H9 (cell line): Measurements from ENCODE around the gene ACTR2. TPM values are rescaled to one million over a fixed set of nuclear protein-coding genes. Genes with fewer than 3 reads are reported as not detected.
"Not testable (repeated sequence)": the region's sequence is repeated elsewhere in the genome, so short reads cannot be mapped to it uniquely, and the experiment has no call there.

Experiments used
- DNase-seq: peaks from one replicate; pipeline ENCODE4 v3.0.0-alpha.2; 2017
- H2AFZ ChIP-seq: one replicate; pipeline ENCODE4 v1.6.1; 2013; ENCODE audit warnings: mild to moderate bottlenecking, low read length, control low read depth, moderate library complexity
- H2AK5ac ChIP-seq: 2 replicates; pipeline ENCODE4 v1.6.1; 2013; ENCODE audit warnings: low read length, control low read depth, mixed read lengths; ENCODE audit not compliant: insufficient read length
- H2BK120ac ChIP-seq: one replicate; pipeline ENCODE4 v1.6.1; 2013; ENCODE audit warnings: low read depth, mild to moderate bottlenecking, low read length, control low read depth, inconsistent platforms; ENCODE audit not compliant: poor library complexity, severe bottlenecking
- H2BK12ac ChIP-seq: 2 replicates; pipeline ENCODE4 v1.6.1; 2013; ENCODE audit warnings: low read length, control low read depth, mixed read lengths, low read depth; ENCODE audit not compliant: insufficient read length
- H2BK15ac ChIP-seq: 2 replicates; pipeline ENCODE4 v1.6.1; 2013; ENCODE audit warnings: low read depth, low read length, control low read depth
- H2BK20ac ChIP-seq: one replicate; pipeline ENCODE4 v1.6.1; 2013; ENCODE audit warnings: low read depth, mild to moderate bottlenecking, low read length, control low read depth, inconsistent platforms; ENCODE audit not compliant: poor library complexity, severe bottlenecking
- H2BK5ac ChIP-seq: 2 replicates; pipeline ENCODE4 v1.6.1; 2013; ENCODE audit warnings: low read length, control low read depth, mixed read lengths; ENCODE audit not compliant: insufficient read length
- H3K14ac ChIP-seq: 2 replicates; pipeline ENCODE4 v1.6.1; 2013; ENCODE audit warnings: low read length, control low read depth; ENCODE audit not compliant: insufficient read depth
- H3K18ac ChIP-seq: 2 replicates; pipeline ENCODE4 v1.6.1; 2013; ENCODE audit warnings: low read depth, mild to moderate bottlenecking, mixed read lengths, low read length, control low read depth; ENCODE audit not compliant: insufficient read length
- H3K23ac ChIP-seq: 2 replicates; pipeline ENCODE4 v1.6.1; 2013; ENCODE audit warnings: low read length, control low read depth, mixed read lengths, low read depth; ENCODE audit not compliant: insufficient read length
- H3K23me2 ChIP-seq: 2 replicates; pipeline ENCODE4 v1.6.1; 2013; ENCODE audit warnings: low read depth, mild to moderate bottlenecking, mixed read lengths, low read length, control low read depth; ENCODE audit not compliant: insufficient read length, poor library complexity, severe bottlenecking
- H3K27ac ChIP-seq: 2 replicates; pipeline ENCODE4 v1.5.1; 2013; ENCODE audit warnings: low read length, control low read depth, mixed read lengths, low read depth; ENCODE audit not compliant: insufficient read length
- H3K27me3 ChIP-seq: 2 replicates; pipeline ENCODE4 v1.6.1; 2013; ENCODE audit warnings: low read length, control low read depth, inconsistent platforms; ENCODE audit not compliant: insufficient read depth
- H3K4ac ChIP-seq: 2 replicates; pipeline ENCODE4 v1.6.1; 2013; ENCODE audit warnings: low read depth, mild to moderate bottlenecking, control low read depth, inconsistent platforms, low read length, moderate library complexity
- H3K4me1 ChIP-seq: 2 replicates; pipeline ENCODE4 v1.6.1; 2013; ENCODE audit warnings: low read length, control low read depth, inconsistent platforms; ENCODE audit not compliant: insufficient read depth
- H3K4me2 ChIP-seq: 2 replicates; pipeline ENCODE4 v1.6.1; 2013; ENCODE audit warnings: low read length, control low read depth, mixed read lengths; ENCODE audit not compliant: insufficient read length, insufficient read depth
- H3K56ac ChIP-seq: 2 replicates; pipeline ENCODE4 v1.6.1; 2013; ENCODE audit warnings: low read depth, mild to moderate bottlenecking, mixed read lengths, low read length, control low read depth; ENCODE audit not compliant: insufficient read length
- H3K79me1 ChIP-seq: 2 replicates; pipeline ENCODE4 v1.6.1; 2013; ENCODE audit warnings: low read depth, mild to moderate bottlenecking, moderate library complexity, low read length, control low read depth, inconsistent platforms; ENCODE audit not compliant: insufficient read depth, poor library complexity, severe bottlenecking
- H3K79me2 ChIP-seq: 2 replicates; pipeline ENCODE4 v1.6.1; 2013; ENCODE audit warnings: low read length, control low read depth, inconsistent platforms; ENCODE audit not compliant: insufficient read depth
- H3K9ac ChIP-seq: 2 replicates; pipeline ENCODE4 v1.6.1; 2013; ENCODE audit warnings: low read length, control low read depth, mixed read lengths; ENCODE audit not compliant: insufficient read length; ENCODE audit errors: extremely low read depth
- H3K9me3 ChIP-seq: one replicate; pipeline ENCODE4 v1.6.1; 2013; ENCODE audit warnings: low read depth, low read length, inconsistent platforms; ENCODE audit not compliant: control insufficient read depth
- H3T11ph ChIP-seq: one replicate; pipeline ENCODE4 v1.6.1; 2013; ENCODE audit warnings: mild to moderate bottlenecking, low read length, control low read depth, inconsistent platforms
- H4K20me1 ChIP-seq: one replicate; pipeline ENCODE4 v1.6.1; 2013; ENCODE audit not compliant: control insufficient read depth, insufficient read length, insufficient read depth
- H4K5ac ChIP-seq: 2 replicates; pipeline ENCODE4 v1.6.1; 2013; ENCODE audit warnings: low read depth, mild to moderate bottlenecking, mixed read lengths, low read length, control low read depth; ENCODE audit not compliant: insufficient read length
- H4K8ac ChIP-seq: replicated peaks from 2 replicates; pipeline ENCODE4 v1.6.1; 2013; ENCODE audit warnings: low read length, control low read depth, mixed read lengths, low read depth; ENCODE audit not compliant: insufficient read length
- H4K91ac ChIP-seq: 2 replicates; pipeline ENCODE4 v1.6.1; 2013; ENCODE audit warnings: low read depth, mild to moderate bottlenecking, moderate library complexity, mixed read lengths, low read length, control low read depth; ENCODE audit not compliant: insufficient read length
- H3K27ac Mint-ChIP-seq, 3 experiments: 2 replicates in 2 of 3; 3 replicates in 1 of 3; pipeline ENCODE4 v1.8.0; 2020 to 2021; ENCODE audit warnings: mixed read lengths in 3 of 3, mild to moderate bottlenecking in 1 of 3, moderate library complexity in 1 of 3
- H3K27me3 Mint-ChIP-seq: 2 replicates; pipeline ENCODE4 v1.8.0; 2021; ENCODE audit warnings: low read depth, mild to moderate bottlenecking, moderate library complexity, mixed read lengths
- H3K36me3 Mint-ChIP-seq, 3 experiments: 2 replicates in 2 of 3; 3 replicates in 1 of 3; pipeline ENCODE4 v1.8.0; 2020 to 2021; ENCODE audit warnings: low read depth in 3 of 3, mixed read lengths in 3 of 3; ENCODE audit not compliant: insufficient read depth in 1 of 3
- H3K4me1 Mint-ChIP-seq, 2 experiments: 2 replicates each; pipeline ENCODE4 v1.8.0; 2020; ENCODE audit warnings: mixed read lengths in 2 of 2
- H3K4me3 Mint-ChIP-seq, 2 experiments: 2 replicates in 1 of 2; 3 replicates in 1 of 2; pipeline ENCODE4 v1.8.0; 2020 to 2021; ENCODE audit warnings: mild to moderate bottlenecking in 2 of 2, mixed read lengths in 2 of 2, moderate library complexity in 1 of 2
- H3K9me3 Mint-ChIP-seq, 2 experiments: 2 replicates in 1 of 2; 3 replicates in 1 of 2; pipeline ENCODE4 v1.8.0; 2020; ENCODE audit warnings: mild to moderate bottlenecking in 2 of 2, mixed read lengths in 2 of 2, moderate library complexity in 1 of 2
- CTCF ChIP-seq: fragments of 200-600 bp; sonication (generic); conservative IDR thresholded peaks from 3 replicates; pipeline ENCODE4 v1.8.0; 2021; ENCODE audit warnings: antibody characterized with exemption, mild to moderate bottlenecking
- WGBS: extraction: QIAGEN DNeasy Blood & Tissue Kit; methylation state at CpG from one replicate; pipeline ENCODE4 v1.1.7; 2013; ENCODE audit warnings: missing lambda C conversion rate, low lambda C conversion rate, mixed read lengths; ENCODE audit not compliant: insufficient read length; ENCODE audit errors: extremely low coverage; 5-methylcytosine and 5-hydroxymethylcytosine counted together
- total RNA-seq: library from RNA; stranded (reverse); gene quantifications from 2 replicates; pipeline ENCODE4 v1.2.1, GENCODE V29; 2021

The ACTR2 gene
- total RNA-seq, 1 experiment from 2014 or later, result 176 TPM

- H3T11ph ChIP-seq, result no peak overlapping the region
- H3K4ac ChIP-seq, result no peak overlapping the region
- H4K8ac ChIP-seq, result no peak overlapping the region
- no peak overlapping the region for H2AFZ ChIP-seq
- H4K5ac ChIP-seq, result no peak overlapping the region
- H3K9me3 Mint-ChIP-seq, result no peaks in the 10 kb centered on the region
- H4K20me1 ChIP-seq, result no peaks in the 10 kb centered on the region
- no peak for DNase-seq
- H2AK5ac ChIP-seq, result no peak overlapping the region
- no peak overlapping the region for H2BK5ac ChIP-seq
- 100% methylated on average over 1 of the region's 3 CpGs for WGBS
- H4K91ac ChIP-seq, result no peak overlapping the region
- H3K4me3 Mint-ChIP-seq, result no peak overlapping the region
- TF ChIP-seq CTCF, result no peak
- no peak overlapping the region for H3K9ac ChIP-seq
- no peak overlapping the region for H2BK15ac ChIP-seq
- no peak overlapping the region for H3K56ac ChIP-seq
- H2BK12ac ChIP-seq, result no peak overlapping the region
- no peak overlapping the region for H3K23ac ChIP-seq
- H3K27ac Mint-ChIP-seq, result no peak overlapping the region
- no peaks in the 10 kb centered on the region for H3K27me3 ChIP-seq
- H3K4me1 Mint-ChIP-seq, result no peaks in the 10 kb centered on the region
- H3K14ac ChIP-seq, result no peak overlapping the region
- no peak overlapping the region for H2BK120ac ChIP-seq
- H3K79me2 ChIP-seq, result peaks cover 2% of the 10 kb centered on the region; the same call in 1 of the 2 replicates
- H3K4me1 ChIP-seq, result no peaks in the 10 kb centered on the region
- no peaks in the 10 kb centered on the region for H3K27me3 Mint-ChIP-seq
- H3K23me2 ChIP-seq, result no peaks in the 10 kb centered on the region
- H3K4me2 ChIP-seq, result no peak overlapping the region
- H2BK20ac ChIP-seq, result no peak overlapping the region
- H3K27ac ChIP-seq, result no peak overlapping the region
- H3K36me3 Mint-ChIP-seq, result peaks cover 7 to 20% (median 17%) of the 10 kb centered on the region in 3 experiments; a peak in 5 of 7 replicates
- H3K79me1 ChIP-seq, result peaks cover 6% of the 10 kb centered on the region
- no peak overlapping the region for H3K18ac ChIP-seq
- no peaks in the 10 kb centered on the region for H3K9me3 ChIP-seq
These were observed 13.0 kb downstream of the ACTR2 start for GRCh38 chr2:65240657-65241056.

- not testable (repeated sequence) for H3K79me1 ChIP-seq, H3K4me1 ChIP-seq, H3T11ph ChIP-seq, H3K18ac ChIP-seq, H3K9me3 Mint-ChIP-seq, H2AFZ ChIP-seq, H3K9me3 ChIP-seq, H3K23ac ChIP-seq, H3K79me2 ChIP-seq, H3K9ac ChIP-seq, DNase-seq, H2BK20ac ChIP-seq, H3K4me2 ChIP-seq, H3K4me3 Mint-ChIP-seq, H2BK12ac ChIP-seq, H2BK5ac ChIP-seq, H3K56ac ChIP-seq, H2BK120ac ChIP-seq, H3K27ac Mint-ChIP-seq, H3K14ac ChIP-seq, H3K27ac ChIP-seq, H4K20me1 ChIP-seq, H4K91ac ChIP-seq, H3K27me3 Mint-ChIP-seq, H2AK5ac ChIP-seq, H3K4ac ChIP-seq, H4K5ac ChIP-seq, H3K4me1 Mint-ChIP-seq, H4K8ac ChIP-seq, H3K23me2 ChIP-seq, H2BK15ac ChIP-seq, H3K27me3 ChIP-seq
- peaks cover 7 to 25% (median 23%) of the 10 kb centered on the region in 3 experiments; a peak in 5 of 7 replicates for H3K36me3 Mint-ChIP-seq
- WGBS, result no CpG with 5 or more reads among the region's 2 CpGs
These were observed 16.8 kb downstream of the ACTR2 start for GRCh38 chr2:65244452-65244851.
